Renal cortex interstitium (tissue), 11 donors: ENCODE measurements around the gene RPP14. TPM values are rescaled to one million over a fixed set of nuclear protein-coding genes. Genes with fewer than 3 reads are reported as not detected.

Source experiments
- DNase-seq, 11 donors: peaks; one replicate each; pipeline ENCODE4 v3.0.0-alpha.2; 2013; ENCODE audit warnings: low read depth in 9 of 11, low spot score in 4 of 11; ENCODE audit errors: extremely low read depth in 1 of 11
- polyA plus RNA-seq, 3 donors: library from polyadenylated mRNA; unstranded; fragments of 120-200 nt; gene quantifications; one replicate each; pipeline ENCODE4 v1.2.1, GENCODE V29; 2013; ENCODE audit not compliant: insufficient read length in 3 of 3

Gene RPP14
- polyA plus RNA-seq, 3 donors, result 19.8 to 23.4 (median 21.1) TPM

GRCh38 chr3:58345457-58345856 lies 39.4 kb downstream of the RPP14 start:
- no peak for DNase-seq

DNA sequence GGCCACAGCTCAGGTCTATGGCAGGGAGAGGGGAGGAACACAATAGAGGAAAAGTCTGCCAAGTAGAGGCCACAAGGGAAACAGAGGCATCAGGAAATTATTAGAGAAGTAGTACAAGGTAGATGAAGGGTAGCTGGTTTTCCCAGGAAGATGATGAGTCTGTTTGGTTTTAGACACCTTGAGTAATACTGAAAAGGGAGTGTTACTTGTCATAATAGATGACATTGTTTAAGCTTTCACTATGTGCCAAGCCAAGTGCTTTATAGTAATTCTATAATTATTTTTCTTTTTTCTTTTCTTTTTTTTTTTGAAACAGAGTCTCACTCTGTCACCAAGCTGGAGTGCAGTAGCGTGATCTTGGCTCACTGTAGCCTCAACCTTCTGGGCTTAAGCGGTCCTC lies 40.3 kb downstream of the RPP14 start:
- no peak for DNase-seq

- DNase-seq, result no peak
Measured at GRCh38 chr3:58347984-58348383, 41.9 kb downstream of the RPP14 start.

DNA sequence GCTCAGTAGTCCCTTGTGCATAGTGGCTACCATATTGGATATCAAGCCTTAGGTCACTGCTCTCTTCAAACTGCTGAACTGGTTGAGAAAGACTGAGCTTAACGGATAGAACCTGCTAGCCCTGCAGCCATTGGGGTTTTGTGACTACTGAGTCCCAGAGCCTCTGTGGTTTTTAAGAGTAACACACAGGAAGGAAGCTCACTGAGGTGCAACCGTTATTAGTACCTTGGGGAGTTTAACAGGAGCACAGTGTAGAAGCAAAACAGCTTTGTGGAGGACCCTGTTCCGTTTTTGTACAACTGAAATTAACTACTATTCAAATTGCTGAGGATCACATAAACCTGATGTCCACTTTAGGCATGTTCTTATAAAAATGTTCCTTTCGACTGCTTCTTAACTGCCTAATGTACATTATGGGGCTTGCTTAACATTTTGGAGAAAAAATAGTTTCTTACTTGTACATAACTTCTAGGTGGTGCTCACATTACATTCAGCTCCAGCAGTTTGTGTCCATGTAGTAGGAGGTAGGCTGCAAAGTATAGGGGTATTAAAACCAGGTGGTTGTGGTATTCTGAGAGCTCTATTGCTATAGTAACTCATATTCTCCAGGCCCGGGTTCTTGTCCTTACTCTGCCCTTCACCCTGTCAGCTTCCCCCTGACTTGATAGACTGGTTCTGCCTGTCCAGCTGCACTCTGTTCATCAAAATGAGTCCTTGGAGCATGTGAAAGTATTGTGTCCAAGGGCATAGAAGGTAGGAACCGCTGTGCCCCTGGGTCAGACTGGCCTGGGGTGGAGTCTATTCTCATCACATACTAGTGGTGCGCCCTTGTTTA lies 44.0 kb downstream of the RPP14 start:
- DNase-seq, result no peak

DNA sequence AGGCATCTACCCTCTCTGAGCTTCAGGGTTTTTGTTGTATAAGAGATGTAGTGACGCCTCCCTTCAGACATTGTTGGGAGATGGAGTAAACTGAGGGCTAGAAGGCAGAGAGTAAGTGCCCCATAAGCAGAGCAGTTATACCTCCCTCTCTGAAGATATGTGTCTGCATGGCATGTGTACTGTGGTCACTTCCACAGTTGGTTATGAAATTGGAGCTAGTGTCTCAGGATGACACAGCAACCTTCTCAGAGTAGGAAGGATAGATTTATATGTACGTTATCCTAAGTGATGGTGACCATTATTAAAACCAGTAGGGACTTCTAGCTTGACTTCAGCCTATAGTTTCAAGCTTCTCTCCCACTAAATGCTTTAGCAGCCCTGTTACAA lies 44.6 kb downstream of the RPP14 start:
- no peak for DNase-seq

GRCh38 chr3:58351920-58352319 lies 45.9 kb downstream of the RPP14 start:
- DNase-seq, result no peak

DNA sequence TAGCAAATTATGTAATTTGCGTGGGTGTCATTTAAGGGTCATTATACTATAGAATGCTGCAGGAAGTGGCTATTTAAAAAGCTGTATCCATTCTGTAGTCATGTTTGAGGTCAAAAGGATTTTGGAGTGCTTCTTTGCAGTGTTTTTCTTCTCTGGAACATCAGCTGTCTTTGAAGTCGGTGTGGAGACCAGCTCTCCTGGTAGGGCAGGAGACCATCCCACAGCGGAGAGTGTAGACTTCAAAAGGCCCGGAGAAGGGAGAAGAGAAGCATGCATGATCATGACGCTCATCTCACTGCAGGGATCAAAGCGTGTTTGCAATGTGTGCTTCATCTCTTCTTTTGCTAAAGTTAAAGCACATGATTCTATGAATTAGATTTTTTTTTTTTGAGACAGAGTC lies 46.6 kb downstream of the RPP14 start:
- no peak for DNase-seq

GRCh38 chr3:58353722-58354553 lies 47.9 kb downstream of the RPP14 start:
- no peak for DNase-seq

DNA sequence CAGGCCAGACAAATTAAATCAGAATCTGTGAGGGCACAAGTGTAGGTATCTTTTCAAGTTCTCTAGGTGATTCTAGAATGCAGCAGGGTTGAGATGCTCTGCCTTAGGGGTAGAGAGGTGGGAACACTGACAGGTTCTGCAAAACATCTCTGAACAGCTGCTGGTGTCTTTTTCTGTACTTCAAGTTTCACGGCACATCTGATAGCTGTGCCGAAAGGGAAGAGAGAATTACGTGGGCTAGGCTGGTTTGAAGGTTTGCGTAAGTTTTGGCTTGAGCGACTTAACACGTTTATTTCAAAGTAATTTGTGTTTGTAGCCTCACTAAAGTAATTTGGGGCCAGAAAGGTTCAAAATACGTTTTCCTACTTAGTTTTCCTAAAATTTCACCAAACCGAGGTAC lies 49.1 kb downstream of the RPP14 start:
- no peak for DNase-seq

- no peak for DNase-seq
Measured at GRCh38 chr3:58356054-58356453, 50.0 kb downstream of the RPP14 start.

GRCh38 chr3:58357402-58357801 lies 51.4 kb downstream of the RPP14 start:
- no peak for DNase-seq

GRCh38 chr3:58358092-58358491 lies 52.0 kb downstream of the RPP14 start:
- DNase-seq, result no peak

DNA sequence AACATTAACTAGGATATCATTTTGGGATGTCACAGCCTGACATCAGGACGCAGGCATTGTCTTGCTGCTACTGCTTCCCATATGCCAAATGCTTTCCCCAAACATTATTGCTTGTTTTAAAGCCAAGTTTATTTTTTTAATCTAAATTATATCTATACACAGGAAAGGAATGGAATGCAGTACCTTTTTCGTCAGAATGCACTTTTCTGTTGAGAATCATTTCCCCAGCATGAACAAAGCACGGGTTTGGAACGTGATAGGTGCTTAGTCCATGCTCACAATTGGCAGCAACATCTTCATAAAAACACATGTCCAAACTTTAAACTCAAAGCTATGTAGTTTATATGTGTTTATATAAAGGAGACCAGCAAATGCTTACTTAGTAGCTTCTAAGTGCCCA lies 52.8 kb downstream of the RPP14 start:
- no peak for DNase-seq

DNA sequence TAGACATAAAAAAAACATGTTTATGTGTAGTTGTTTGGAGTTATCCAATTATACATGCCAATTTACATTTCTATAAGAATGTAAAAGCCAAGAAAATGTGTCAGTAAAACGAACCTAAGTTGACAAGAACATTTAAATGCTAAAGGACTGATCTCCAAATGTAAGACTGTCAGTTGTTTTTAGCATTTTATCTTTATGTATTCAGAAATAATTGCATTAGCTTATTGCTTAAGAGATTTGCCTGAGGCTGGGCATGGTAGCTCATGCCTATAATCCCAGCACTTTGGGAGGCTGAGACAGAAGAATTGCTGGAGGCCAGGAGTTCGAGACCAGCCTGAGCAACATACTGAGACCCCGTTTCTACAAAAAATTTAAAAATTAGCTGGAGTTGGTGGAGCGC lies 53.6 kb downstream of the RPP14 start:
- DNase-seq, result no peak

GRCh38 chr3:58361866-58362265 lies 55.8 kb downstream of the RPP14 start:
- DNase-seq, result no peak

- DNase-seq, result no peak
Measured at GRCh38 chr3:58366699-58367098, 60.7 kb downstream of the RPP14 start.

GRCh38 chr3:58369038-58369437 lies 63.0 kb downstream of the RPP14 start:
- DNase-seq, result no peak
